Esophagus muscularis mucosa (tissue), 3 donors: ENCODE results near the gene LIPC.

Experiments used
- CTCF ChIP-seq, 3 experiments: fragments of 200-600 bp in 2 of 3; fragments of 450-650 bp in 1 of 3; sonication (generic) in 2 of 3; IDR thresholded peaks; one replicate each; pipeline ENCODE4 v1.5.1; 2017 to 2019; ENCODE audit warnings: antibody characterized with exemption in 3 of 3, mild to moderate bottlenecking in 2 of 3, moderate library complexity in 1 of 3
- POLR2A ChIP-seq: fragments of 450-650 bp; IDR thresholded peaks from one replicate; pipeline ENCODE4 v1.6.1; 2017; ENCODE audit warnings: antibody characterized with exemption, moderate library complexity, mild to moderate bottlenecking, low read depth

DNA sequence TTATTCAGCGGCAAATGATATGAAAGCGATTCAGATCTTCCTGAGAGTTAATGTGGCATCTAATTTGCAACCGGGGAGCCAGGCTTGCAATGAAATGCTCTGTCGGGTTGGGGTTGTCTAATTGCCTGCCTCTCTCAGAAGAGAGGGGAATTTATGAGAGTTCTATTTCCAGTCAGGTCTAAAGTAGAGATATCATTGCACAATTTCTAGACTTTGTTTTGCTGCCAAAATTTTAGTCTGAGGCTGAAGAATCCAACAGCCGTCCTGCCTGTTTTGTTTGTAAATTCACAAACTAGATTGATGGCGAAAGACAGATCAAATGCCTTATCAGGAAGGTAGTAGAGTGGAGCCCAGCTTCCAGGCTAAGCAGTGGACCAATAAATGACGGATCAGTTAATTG lies 610 bp downstream of the LIPC start:
- no peak for TF ChIP-seq CTCF (IDR thresholded peaks at IDR 0.05)
- TF ChIP-seq POLR2A: no peak
